ENCODE results near the gene FZD8. TPM values are rescaled to one million over a fixed set of nuclear protein-coding genes. Genes with fewer than 3 reads are reported as not detected.

The FZD8 gene
- total RNA-seq, 1 experiment from 2014 or later = 13.7 TPM

GRCh38 chr10:35598379-35598778 is 43.7 kb downstream of the FZD8 start:
- Mint-ChIP-seq H3K4me3 (no peak overlapping the region), H3K27me3 (ENCODE audit: low read depth) (peaks cover 2% of the 10 kb centered on the region), H3K36me3 (peaks cover 7% of the 10 kb centered on the region), H3K4me1 (peaks cover 35% of the 10 kb centered on the region), H3K27ac (no peak overlapping the region), H3K9me3 (peaks cover 14% of the 10 kb centered on the region)
- POLR2A ChIA-PET = no interaction called here
- CTCF ChIA-PET = no interaction called here
- TF ChIP-seq TEAD4 (CRISPR knock-in tag; IDR thresholded peaks at IDR 0.05) = no peak
- no peak for TF ChIP-seq ATF1 (CRISPR knock-in tag; IDR thresholded peaks at IDR 0.05)
- no peak for TF ChIP-seq ATF3 (CRISPR knock-in tag; conservative IDR thresholded peaks at IDR 0.05)
- TF ChIP-seq ZNF232 (CRISPR knock-in tag; IDR thresholded peaks at IDR 0.05) = no peak
- no peak for TF ChIP-seq TEAD1 (CRISPR knock-in tag; IDR thresholded peaks at IDR 0.05)
- no peak for TF ChIP-seq NFATC4 (CRISPR knock-in tag; IDR thresholded peaks at IDR 0.05)
- TF ChIP-seq, protein P1, sequence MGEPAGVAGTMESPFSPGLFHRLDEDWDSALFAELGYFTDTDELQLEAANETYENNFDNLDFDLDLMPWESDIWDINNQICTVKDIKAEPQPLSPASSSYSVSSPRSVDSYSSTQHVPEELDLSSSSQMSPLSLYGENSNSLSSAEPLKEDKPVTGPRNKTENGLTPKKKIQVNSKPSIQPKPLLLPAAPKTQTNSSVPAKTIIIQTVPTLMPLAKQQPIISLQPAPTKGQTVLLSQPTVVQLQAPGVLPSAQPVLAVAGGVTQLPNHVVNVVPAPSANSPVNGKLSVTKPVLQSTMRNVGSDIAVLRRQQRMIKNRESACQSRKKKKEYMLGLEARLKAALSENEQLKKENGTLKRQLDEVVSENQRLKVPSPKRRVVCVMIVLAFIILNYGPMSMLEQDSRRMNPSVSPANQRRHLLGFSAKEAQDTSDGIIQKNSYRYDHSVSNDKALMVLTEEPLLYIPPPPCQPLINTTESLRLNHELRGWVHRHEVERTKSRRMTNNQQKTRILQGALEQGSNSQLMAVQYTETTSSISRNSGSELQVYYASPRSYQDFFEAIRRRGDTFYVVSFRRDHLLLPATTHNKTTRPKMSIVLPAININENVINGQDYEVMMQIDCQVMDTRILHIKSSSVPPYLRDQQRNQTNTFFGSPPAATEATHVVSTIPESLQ (CRISPR knock-in tag; IDR thresholded peaks at IDR 0.05) = no peak
- no peak for TF ChIP-seq ZBTB43 (CRISPR knock-in tag; IDR thresholded peaks at IDR 0.05)
- TF ChIP-seq, protein P2, sequence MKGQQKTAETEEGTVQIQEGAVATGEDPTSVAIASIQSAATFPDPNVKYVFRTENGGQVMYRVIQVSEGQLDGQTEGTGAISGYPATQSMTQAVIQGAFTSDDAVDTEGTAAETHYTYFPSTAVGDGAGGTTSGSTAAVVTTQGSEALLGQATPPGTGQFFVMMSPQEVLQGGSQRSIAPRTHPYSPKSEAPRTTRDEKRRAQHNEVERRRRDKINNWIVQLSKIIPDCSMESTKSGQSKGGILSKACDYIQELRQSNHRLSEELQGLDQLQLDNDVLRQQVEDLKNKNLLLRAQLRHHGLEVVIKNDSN (CRISPR knock-in tag; IDR thresholded peaks at IDR 0.05) = no peak
- TF ChIP-seq MXD4 (CRISPR knock-in tag; IDR thresholded peaks at IDR 0.05; ENCODE audit: borderline replicate concordance) = no peak
- no peak for TF ChIP-seq NFE2L1 (CRISPR knock-in tag; IDR thresholded peaks at IDR 0.05)
- no peak for TF ChIP-seq TP53 (CRISPR knock-in tag; IDR thresholded peaks at IDR 0.05)
- TF ChIP-seq, protein P3, sequence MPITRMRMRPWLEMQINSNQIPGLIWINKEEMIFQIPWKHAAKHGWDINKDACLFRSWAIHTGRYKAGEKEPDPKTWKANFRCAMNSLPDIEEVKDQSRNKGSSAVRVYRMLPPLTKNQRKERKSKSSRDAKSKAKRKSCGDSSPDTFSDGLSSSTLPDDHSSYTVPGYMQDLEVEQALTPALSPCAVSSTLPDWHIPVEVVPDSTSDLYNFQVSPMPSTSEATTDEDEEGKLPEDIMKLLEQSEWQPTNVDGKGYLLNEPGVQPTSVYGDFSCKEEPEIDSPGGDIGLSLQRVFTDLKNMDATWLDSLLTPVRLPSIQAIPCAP (CRISPR knock-in tag; IDR thresholded peaks at IDR 0.05) = no peak
- TF ChIP-seq SP1 (CRISPR knock-in tag; conservative IDR thresholded peaks at IDR 0.05) = no peak
- TF ChIP-seq GRHL2 (CRISPR knock-in tag; IDR thresholded peaks at IDR 0.05; ENCODE audit: insufficient replicate concordance, severe bottlenecking) = no peak
- no peak for TF ChIP-seq FOXJ3 (CRISPR knock-in tag; IDR thresholded peaks at IDR 0.05; ENCODE audit: borderline replicate concordance)
- TF ChIP-seq RORB (CRISPR knock-in tag; IDR thresholded peaks at IDR 0.05) = no peak
- TF ChIP-seq JAZF1 (CRISPR knock-in tag; IDR thresholded peaks at IDR 0.05) = no peak
- TF ChIP-seq ELF4 (CRISPR knock-in tag; IDR thresholded peaks at IDR 0.05; ENCODE audit: low read depth) = no peak
- ATAC-seq (no peak), DNase-seq (ENCODE audit: low spot score) (peak; percentile 20)

DNA sequence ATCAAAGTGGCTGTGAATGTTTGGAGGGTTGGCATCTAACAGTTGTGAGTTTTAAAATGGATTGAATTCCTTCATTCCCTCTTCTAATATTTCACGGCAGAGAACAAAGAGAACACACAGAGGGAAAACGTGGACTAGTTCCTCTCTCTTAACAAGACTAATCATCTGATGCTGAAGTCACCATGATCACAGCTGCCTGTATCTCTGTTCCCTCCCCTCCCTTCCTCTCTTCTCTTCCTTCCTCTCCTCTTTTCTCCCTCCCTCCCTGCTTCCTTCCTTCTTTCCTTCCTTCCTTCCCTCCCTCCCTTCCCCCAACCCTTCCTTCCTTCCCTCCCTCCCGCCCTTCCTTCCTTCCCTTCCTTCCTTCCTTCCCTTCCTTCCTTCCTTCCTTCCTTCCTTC is 47.0 kb downstream of the FZD8 start:
- POLR2A ChIA-PET = no interaction called here
- H3K4me1 Mint-ChIP-seq = peaks cover 37% of the 10 kb centered on the region

More for the DNA sequence above, 47.0 kb downstream of the FZD8 start:
- Mint-ChIP-seq H3K27ac (peak overlapping the region; percentile 32), H3K4me3 (no peak overlapping the region; the same call in 1 of the 2 replicates), H3K27me3 (ENCODE audit: low read depth) (peaks cover 25% of the 10 kb centered on the region), H3K9me3 (peaks cover 32% of the 10 kb centered on the region), H3K36me3 (peaks cover 30% of the 10 kb centered on the region)
- ATAC-seq (no peak), DNase-seq (ENCODE audit: low spot score) (no peak)
- CTCF ChIA-PET = interaction anchor here (1.1 to 1.3 kb wide), 5 partner anchors 20 to 177 kb away, joined by 3 to 6 read pairs (median 4); no protein-coding TSS in a partner anchor
- TF ChIP-seq ZNF532 (CRISPR knock-in tag; IDR thresholded peaks at IDR 0.05; ENCODE audit: borderline replicate concordance) = no peak
- no peak for TF ChIP-seq JAZF1 (CRISPR knock-in tag; IDR thresholded peaks at IDR 0.05)
- TF ChIP-seq, protein P4, sequence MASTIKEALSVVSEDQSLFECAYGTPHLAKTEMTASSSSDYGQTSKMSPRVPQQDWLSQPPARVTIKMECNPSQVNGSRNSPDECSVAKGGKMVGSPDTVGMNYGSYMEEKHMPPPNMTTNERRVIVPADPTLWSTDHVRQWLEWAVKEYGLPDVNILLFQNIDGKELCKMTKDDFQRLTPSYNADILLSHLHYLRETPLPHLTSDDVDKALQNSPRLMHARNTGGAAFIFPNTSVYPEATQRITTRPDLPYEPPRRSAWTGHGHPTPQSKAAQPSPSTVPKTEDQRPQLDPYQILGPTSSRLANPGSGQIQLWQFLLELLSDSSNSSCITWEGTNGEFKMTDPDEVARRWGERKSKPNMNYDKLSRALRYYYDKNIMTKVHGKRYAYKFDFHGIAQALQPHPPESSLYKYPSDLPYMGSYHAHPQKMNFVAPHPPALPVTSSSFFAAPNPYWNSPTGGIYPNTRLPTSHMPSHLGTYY (CRISPR knock-in tag; IDR thresholded peaks at IDR 0.05) = no peak
- no peak for TF ChIP-seq NR1H2 (CRISPR knock-in tag; IDR thresholded peaks at IDR 0.05)
- no peak for TF ChIP-seq RORB (CRISPR knock-in tag; IDR thresholded peaks at IDR 0.05)
- no peak for TF ChIP-seq CREB1 (CRISPR knock-in tag; IDR thresholded peaks at IDR 0.05)
- TF ChIP-seq ZMAT4 (CRISPR knock-in tag; IDR thresholded peaks at IDR 0.05) = no peak
- no peak for TF ChIP-seq ETV6 (CRISPR knock-in tag; IDR thresholded peaks at IDR 0.05)
- no peak for TF ChIP-seq SOX15 (CRISPR knock-in tag; IDR thresholded peaks at IDR 0.05)
- TF ChIP-seq CBFB (CRISPR knock-in tag; IDR thresholded peaks at IDR 0.05; ENCODE audit: low read depth) = no peak
- no peak for TF ChIP-seq FOXJ3 (CRISPR knock-in tag; IDR thresholded peaks at IDR 0.05; ENCODE audit: borderline replicate concordance)

All from WTC11 (cell line).